Endodermal cell (in vitro differentiated cells): ENCODE results near the gene HBZ. TPM values are rescaled to one million over a fixed set of nuclear protein-coding genes. Genes with fewer than 3 reads are reported as not detected.
"Not testable (repeated sequence)": the region's sequence is repeated elsewhere in the genome, so short reads cannot be mapped to it uniquely, and the experiment has no call there.

Experiments used
- DNase-seq: peaks from one replicate; pipeline ENCODE4 v3.0.0-alpha.2; 2017
- H3K27ac ChIP-seq: 2 replicates; pipeline ENCODE4 v1.5.1; 2013; ENCODE audit warnings: mild to moderate bottlenecking, low read depth, low read length, moderate library complexity
- H3K27me3 ChIP-seq: 2 replicates; pipeline ENCODE4 v1.6.1; 2013; ENCODE audit warnings: mild to moderate bottlenecking, low read length, moderate library complexity; ENCODE audit not compliant: insufficient read depth, control insufficient read depth, poor library complexity, severe bottlenecking
- H3K36me3 ChIP-seq: 2 replicates; pipeline ENCODE4 v1.7.0; 2013; ENCODE audit warnings: mild to moderate bottlenecking, low read length, moderate library complexity; ENCODE audit not compliant: control insufficient read depth, insufficient read depth
- H3K4me1 ChIP-seq: one replicate; pipeline ENCODE4 v1.7.0; 2013; ENCODE audit warnings: low read length; ENCODE audit not compliant: control insufficient read depth, insufficient read depth
- H3K4me3 ChIP-seq: 2 replicates; pipeline ENCODE4 v1.5.1; 2013; ENCODE audit warnings: mild to moderate bottlenecking, low read length, moderate library complexity
- H3K9ac ChIP-seq: 2 replicates; pipeline ENCODE4 v1.6.1; 2013; ENCODE audit warnings: mild to moderate bottlenecking, low read length, moderate library complexity; ENCODE audit not compliant: poor library complexity, severe bottlenecking; ENCODE audit errors: extremely low read depth
- H3K9me3 ChIP-seq: 2 replicates; pipeline ENCODE4 v1.6.1; 2013; ENCODE audit warnings: mild to moderate bottlenecking, low read length, moderate library complexity; ENCODE audit not compliant: control insufficient read depth
- H3K27ac Mint-ChIP-seq: 2 replicates; pipeline ENCODE4 v1.8.0; 2020; ENCODE audit warnings: mixed read lengths
- H3K27me3 Mint-ChIP-seq: 2 replicates; pipeline ENCODE4 v1.8.0; 2021; ENCODE audit warnings: mild to moderate bottlenecking, mixed read lengths; ENCODE audit not compliant: insufficient read depth
- H3K36me3 Mint-ChIP-seq: 2 replicates; pipeline ENCODE4 v1.8.0; 2020; ENCODE audit warnings: low read depth, mixed read lengths
- H3K4me1 Mint-ChIP-seq: 2 replicates; pipeline ENCODE4 v1.8.0; 2020; ENCODE audit warnings: mixed read lengths
- H3K4me3 Mint-ChIP-seq: 2 replicates; pipeline ENCODE4 v1.8.0; 2020; ENCODE audit warnings: mild to moderate bottlenecking, moderate library complexity, mixed read lengths
- H3K9me3 Mint-ChIP-seq: 2 replicates; pipeline ENCODE4 v1.8.0; 2020; ENCODE audit warnings: mild to moderate bottlenecking, mixed read lengths
- CTCF ChIP-seq: fragments of 200-600 bp; sonication (generic); conservative IDR thresholded peaks from 2 replicates; pipeline ENCODE4 v1.5.0; 2021; ENCODE audit warnings: antibody characterized with exemption, mild to moderate bottlenecking
- WGBS, 2 experiments: methylation state at CpG; one replicate each; pipeline versions ENCODE4 v1.1.5 to v1.1.7; 2013; ENCODE audit warnings: missing lambda C conversion rate in 2 of 2, mixed read lengths in 1 of 2; ENCODE audit not compliant: insufficient coverage in 1 of 2, insufficient read length in 1 of 2; 5-methylcytosine and 5-hydroxymethylcytosine counted together
- total RNA-seq, 2 donors: library from RNA; stranded (reverse); fragmentation: NEBNext Ultra II Directional in 1 of 2; extraction: Animal tissue kit (Norgen Biotek cat#: 25700) in 1 of 2; gene quantifications; 2 replicates in 1 of 2; 3 replicates in 1 of 2; pipeline ENCODE4 v1.2.1, GENCODE V29; 2021

The HBZ gene
- total RNA-seq, 2 donors from 2014 or later = not detected

- Mint-ChIP-seq H3K36me3 (no peaks in the 10 kb centered on the region), H3K27ac (no peak overlapping the region), H3K9me3 (peaks cover 2% of the 10 kb centered on the region), H3K4me3 (peak overlapping the region; percentile 57), H3K4me1 (peaks cover 5% of the 10 kb centered on the region), H3K27me3 (peaks cover 76% of the 10 kb centered on the region)
- DNase-seq = no peak
- Histone ChIP-seq H3K9ac (no peak overlapping the region), H3K27ac (no peak overlapping the region), H3K36me3 (no peaks in the 10 kb centered on the region), H3K9me3 (no peaks in the 10 kb centered on the region), H3K4me3 (peak overlapping the region; percentile 73), H3K27me3 (peaks cover 80% of the 10 kb centered on the region), H3K4me1 (no peaks in the 10 kb centered on the region)
- TF ChIP-seq CTCF = no peak
- 79 to 95% methylated on average over 5 to 7 of the region's 7 CpGs for WGBS, 2 experiments
Measured at GRCh38 chr16:155031-155398, 2.6 kb downstream of the HBZ start.

- 30 to 66% methylated on average over 4 to 6 of the region's 6 CpGs for WGBS, 2 experiments
- Mint-ChIP-seq H3K36me3 (no peaks in the 10 kb centered on the region), H3K27ac (no peak overlapping the region), H3K4me1 (peaks cover 5% of the 10 kb centered on the region), H3K4me3 (no peak overlapping the region), H3K9me3 (peaks cover 2% of the 10 kb centered on the region), H3K27me3 (peaks cover 66% of the 10 kb centered on the region)
- Histone ChIP-seq H3K36me3 (no peaks in the 10 kb centered on the region), H3K9ac (no peak overlapping the region), H3K9me3 (no peaks in the 10 kb centered on the region), H3K4me1 (no peaks in the 10 kb centered on the region), H3K27ac (no peak overlapping the region), H3K27me3 (peaks cover 85% of the 10 kb centered on the region), H3K4me3 (no peak overlapping the region)
- TF ChIP-seq CTCF = no peak
- DNase-seq = peak; percentile 44
Measured at GRCh38 chr16:159136-159849, 6.8 kb downstream of the HBZ start.

DNA sequence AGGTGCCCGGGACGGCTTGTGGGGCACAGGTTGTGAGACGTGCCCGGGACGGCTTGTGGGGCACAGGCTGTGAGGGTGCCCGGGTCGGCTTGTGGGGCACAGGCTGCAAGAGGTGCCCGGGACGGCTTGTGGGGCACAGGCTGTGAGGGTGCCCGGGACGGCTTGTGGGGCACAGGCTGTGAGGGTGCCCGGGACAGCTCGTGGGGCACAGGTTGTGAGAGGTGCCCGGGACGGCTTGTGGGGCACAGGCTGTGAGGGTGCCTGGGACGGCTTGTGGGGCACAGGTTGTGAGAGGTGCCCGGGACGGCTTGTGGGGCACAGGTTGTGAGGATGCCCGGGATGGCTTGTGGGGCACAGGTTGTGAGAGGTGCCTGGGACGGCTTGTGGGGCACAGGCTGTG, 7.8 kb downstream of the HBZ start:
- not testable (repeated sequence) for DNase-seq, H3K4me1 Mint-ChIP-seq, H3K9me3 ChIP-seq, H3K4me3 ChIP-seq, H3K4me1 ChIP-seq, H3K36me3 Mint-ChIP-seq, H3K36me3 ChIP-seq, H3K9ac ChIP-seq, H3K27ac ChIP-seq, H3K9me3 Mint-ChIP-seq, H3K4me3 Mint-ChIP-seq, H3K27ac Mint-ChIP-seq
- H3K27me3 ChIP-seq = peaks cover 79% of the 10 kb centered on the region
- peaks cover 60% of the 10 kb centered on the region for H3K27me3 Mint-ChIP-seq
- 80% methylated on average over 16 of the region's 20 CpGs; no CpG with 5 or more reads in 1 of the 2 experiments for WGBS, 2 experiments
